ENCODE data around the gene S100A2. TPM values are rescaled to one million over a fixed set of nuclear protein-coding genes. Genes with fewer than 3 reads are reported as not detected.

The S100A2 gene
- total RNA-seq, 6 experiments from 2014 or later = not detected

GRCh38 chr1:153547560-153548551 lies 17.8 kb downstream of the S100A2 start:
- no peak for ATAC-seq
- no peaks in the 10 kb centered on the region for H3K27me3 ChIP-seq
- no peak overlapping the region for H3K27ac ChIP-seq
- H3K36me3 ChIP-seq = no peaks in the 10 kb centered on the region
- no peak for TF ChIP-seq CTCF (IDR thresholded peaks at IDR 0.05)
- no peak for TF ChIP-seq POLR2A (IDR thresholded peaks at IDR 0.05)
- intact Hi-C loops (cut with DNase I) = no loop called here
- no peaks in the 10 kb centered on the region for H3K4me1 ChIP-seq
- no peak overlapping the region for H3K4me3 ChIP-seq
- no peaks in the 10 kb centered on the region for H3K9me3 ChIP-seq
- WGBS (ENCODE audit: insufficient coverage, low coverage, low lambda C conversion rate, missing lambda C conversion rate) = 67% methylated on average over 7 of the region's 19 CpGs
- peak in 1 of 3 donors; percentile 44 for DNase-seq

GRCh38 chr1:153546796-153547559 lies 18.7 kb downstream of the S100A2 start:
- TF ChIP-seq POLR2A (IDR thresholded peaks at IDR 0.05) = no peak
- TF ChIP-seq CTCF (IDR thresholded peaks at IDR 0.05) = no peak
- Histone ChIP-seq H3K36me3 (no peaks in the 10 kb centered on the region), H3K4me3 (no peak overlapping the region), H3K9me3 (no peaks in the 10 kb centered on the region), H3K27ac (no peak overlapping the region), H3K4me1 (no peaks in the 10 kb centered on the region), H3K27me3 (no peaks in the 10 kb centered on the region)
- intact Hi-C loops (cut with DNase I) = no loop called here
- DNase-seq (peak in 1 of 3 donors; percentile 35), ATAC-seq (no peak)
- whole genome bisulfite sequencing (ENCODE audit: insufficient coverage, low coverage, low lambda C conversion rate, missing lambda C conversion rate) = 42% methylated on average over 3 of the region's 14 CpGs

- no peaks in the 10 kb centered on the region for H3K36me3 ChIP-seq
- intact Hi-C loops (cut with DNase I) = no loop called here
- DNase-seq = peak in 1 of 3 donors; percentile 22
- no peak overlapping the region for H3K4me3 ChIP-seq
- no peaks in the 10 kb centered on the region for H3K27me3 ChIP-seq
- no peaks in the 10 kb centered on the region for H3K9me3 ChIP-seq
- no peak for ATAC-seq
- 74% methylated on average over 8 of the region's 8 CpGs for WGBS (ENCODE audit: insufficient coverage, low coverage, low lambda C conversion rate, missing lambda C conversion rate)
- TF ChIP-seq POLR2A (IDR thresholded peaks at IDR 0.05) = no peak
- no peak for TF ChIP-seq CTCF (IDR thresholded peaks at IDR 0.05)
- H3K27ac ChIP-seq = no peak overlapping the region
- no peaks in the 10 kb centered on the region for H3K4me1 ChIP-seq
These were observed 19.3 kb downstream of the S100A2 start for GRCh38 chr1:153546371-153546770.

GRCh38 chr1:153545067-153546055 lies 20.3 kb downstream of the S100A2 start, which contains the start of gene S100A4:
Gene S100A4 (minus strand): TSS chr1:153545806. CDS start chr1:153544794, 1,012 bp downstream.
- intact Hi-C loops (cut with DNase I) = no loop called here
- Histone ChIP-seq H3K27me3 (no peaks in the 10 kb centered on the region), H3K4me3 (peak within 1 kb of the TSS; percentile 14 to 27 (median 21)), H3K9me3 (no peaks in the 10 kb centered on the region), H3K36me3 (no peaks in the 10 kb centered on the region), H3K4me1 (no peaks in the 10 kb centered on the region), H3K27ac (peak within 1 kb of the TSS in 1 of 3 donors; percentile 29)
- ATAC-seq = peak; percentile 69 to 78 (median 74)
- 49% methylated on average over 15 of the region's 19 CpGs for WGBS (ENCODE audit: insufficient coverage, low coverage, low lambda C conversion rate, missing lambda C conversion rate)
- TF ChIP-seq CTCF (IDR thresholded peaks at IDR 0.05) = no peak
- peak; percentile 44 for TF ChIP-seq POLR2A (IDR thresholded peaks at IDR 0.05)
- peak; percentile 80 to 87 (median 82) for DNase-seq

Data from right lobe of liver (tissue), 6 donors.